ENCODE results near the gene ASB2.

- TF ChIP-seq CTCF (IDR thresholded peaks at IDR 0.05) (no peak), POLR2AphosphoS5 (IDR thresholded peaks at IDR 0.05; ENCODE audit: insufficient read depth in 1 of 2, low read depth in 1 of 2) (no peak)
Measured at GRCh38 chr14:93998871-93999403, 22.6 kb upstream of the ASB2 start.
